ENCODE measurements around the gene ARHGAP15. TPM values are rescaled to one million over a fixed set of nuclear protein-coding genes. Genes with fewer than 3 reads are reported as not detected.

The ARHGAP15 gene
- total RNA-seq, 1 experiment from 2014 or later = not detected

DNA sequence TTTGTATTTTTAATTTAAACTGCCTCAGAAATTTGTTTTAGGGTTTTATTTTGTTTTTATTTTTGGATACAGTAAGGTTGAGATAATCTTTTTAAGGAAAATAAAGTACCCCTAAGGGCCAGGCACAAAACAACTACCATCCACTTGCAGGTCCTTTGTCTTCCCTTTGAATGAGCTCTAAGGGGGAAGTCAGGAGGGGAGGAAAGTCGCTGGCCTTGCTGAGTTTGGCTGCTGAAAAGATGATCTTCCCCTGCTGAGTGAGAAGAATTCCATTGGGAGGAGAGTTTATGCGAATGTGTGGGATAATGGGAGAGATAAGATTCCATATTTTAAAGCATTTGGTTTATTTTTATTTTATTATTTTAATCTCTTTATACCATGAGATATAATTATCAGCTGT is 100.7 kb downstream of the ARHGAP15 start:
- no peak for DNase-seq (ENCODE audit: low read depth in 1 of 2, low spot score in 2 of 2)
- H3K4me3 ChIP-seq = no peak overlapping the region
- H3K27ac ChIP-seq = no peak overlapping the region
- H3K27me3 ChIP-seq (replicated peaks) = no peaks in the 10 kb centered on the region
- no peaks in the 10 kb centered on the region for H3K9me3 ChIP-seq (replicated peaks)
- H3K36me3 ChIP-seq = no peaks in the 10 kb centered on the region
- H3K4me1 ChIP-seq (replicated peaks) = no peaks in the 10 kb centered on the region

DNA sequence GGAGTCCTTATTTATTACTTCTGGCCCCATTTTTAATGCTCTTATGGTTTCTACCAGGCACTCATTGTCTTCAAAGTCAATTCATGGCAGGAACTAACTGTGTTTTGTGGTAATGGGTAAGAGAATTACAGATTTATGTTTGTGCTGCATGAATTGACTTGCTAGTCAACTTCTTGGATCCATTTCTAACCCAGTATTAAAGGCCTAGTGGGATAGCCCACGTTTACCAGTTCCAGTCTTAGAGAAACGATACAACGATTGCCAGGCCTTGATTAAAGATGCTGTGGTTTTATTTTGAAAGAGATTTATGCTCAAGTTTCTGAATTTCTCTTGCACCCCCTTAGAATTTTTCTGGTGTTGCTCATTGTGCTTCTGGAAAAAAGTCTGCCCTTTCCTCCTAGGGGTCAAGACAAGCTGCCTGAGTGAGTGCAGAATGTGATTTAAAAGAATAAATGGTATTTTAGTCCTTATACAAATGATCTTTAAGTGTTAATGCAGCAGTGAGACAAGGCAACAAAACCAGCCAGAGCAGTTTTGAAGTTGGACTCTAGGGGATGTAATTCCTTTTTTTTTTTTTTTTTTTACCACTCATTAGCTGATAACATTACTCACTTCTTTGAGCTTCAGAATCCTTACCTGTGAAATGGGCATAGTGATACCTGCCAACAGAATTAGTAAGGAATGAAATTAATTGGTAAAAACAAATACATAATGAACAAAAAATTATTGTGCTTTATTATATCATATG is 101.5 kb downstream of the ARHGAP15 start:
- no peak overlapping the region for H3K27ac ChIP-seq
- no peaks in the 10 kb centered on the region for H3K9me3 ChIP-seq (replicated peaks)
- DNase-seq (ENCODE audit: low read depth in 1 of 2, low spot score in 2 of 2) = no peak
- no peaks in the 10 kb centered on the region for H3K36me3 ChIP-seq
- no peak overlapping the region for H3K4me3 ChIP-seq
- H3K4me1 ChIP-seq (replicated peaks) = no peaks in the 10 kb centered on the region
- H3K27me3 ChIP-seq (replicated peaks) = no peaks in the 10 kb centered on the region

DNA sequence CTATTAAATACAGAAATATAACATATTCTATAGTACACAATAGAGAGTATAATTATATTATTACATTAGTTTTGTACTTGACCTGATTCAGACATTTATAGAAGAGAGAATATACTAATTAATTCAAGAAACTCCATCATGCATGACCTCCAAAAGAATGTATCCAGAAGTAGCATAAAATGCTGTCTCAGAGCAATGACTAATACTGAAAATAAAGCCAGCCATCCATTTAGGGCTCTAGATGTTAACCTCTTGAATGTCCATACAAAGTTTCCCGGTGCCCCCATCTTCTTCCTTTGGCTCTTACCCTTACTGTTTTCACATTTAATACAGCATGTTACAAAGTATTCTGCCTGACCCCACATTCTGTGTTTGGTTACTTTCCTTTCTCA is 102.0 kb downstream of the ARHGAP15 start:
- Histone ChIP-seq H3K4me1 (replicated peaks) (no peaks in the 10 kb centered on the region), H3K27me3 (replicated peaks) (no peaks in the 10 kb centered on the region), H3K9me3 (replicated peaks) (no peaks in the 10 kb centered on the region), H3K4me3 (no peak overlapping the region), H3K27ac (no peak overlapping the region), H3K36me3 (no peaks in the 10 kb centered on the region)
- no peak for DNase-seq (ENCODE audit: low read depth in 1 of 2, low spot score in 2 of 2)

DNA sequence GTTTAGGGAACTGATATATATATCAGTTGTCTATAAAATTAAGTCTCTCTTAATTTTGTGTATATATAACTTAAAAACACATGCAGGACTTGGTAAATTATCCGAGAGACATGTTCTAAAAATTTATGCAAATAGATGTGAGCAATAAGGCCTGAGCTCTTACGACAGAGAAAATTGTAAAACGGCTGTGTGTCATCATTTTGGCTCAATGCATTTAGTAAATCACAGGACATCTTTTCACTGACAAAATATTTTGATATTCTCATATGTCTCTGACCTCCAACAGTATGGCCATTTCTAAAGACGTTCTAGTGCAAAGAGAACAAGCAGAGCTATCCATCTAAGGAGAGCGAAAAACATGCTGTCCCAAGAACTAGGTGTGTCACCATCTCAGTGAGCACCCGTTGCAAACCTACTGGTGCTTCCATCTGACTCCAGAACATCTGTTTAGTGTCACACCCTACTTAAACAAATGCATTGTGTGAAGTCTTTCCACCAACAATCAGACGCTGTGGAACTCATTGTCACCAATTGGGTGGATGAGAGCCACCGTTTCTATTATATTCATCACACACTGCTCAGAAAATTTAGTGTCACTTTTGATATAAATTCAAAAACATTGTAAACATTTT is 108.0 kb downstream of the ARHGAP15 start:
- Histone ChIP-seq H3K9me3 (replicated peaks) (no peaks in the 10 kb centered on the region), H3K27ac (no peak overlapping the region), H3K27me3 (replicated peaks) (no peaks in the 10 kb centered on the region), H3K4me3 (no peak overlapping the region), H3K4me1 (replicated peaks) (no peaks in the 10 kb centered on the region), H3K36me3 (no peaks in the 10 kb centered on the region)
- no peak for DNase-seq (ENCODE audit: low read depth in 1 of 2, low spot score in 2 of 2)

DNA sequence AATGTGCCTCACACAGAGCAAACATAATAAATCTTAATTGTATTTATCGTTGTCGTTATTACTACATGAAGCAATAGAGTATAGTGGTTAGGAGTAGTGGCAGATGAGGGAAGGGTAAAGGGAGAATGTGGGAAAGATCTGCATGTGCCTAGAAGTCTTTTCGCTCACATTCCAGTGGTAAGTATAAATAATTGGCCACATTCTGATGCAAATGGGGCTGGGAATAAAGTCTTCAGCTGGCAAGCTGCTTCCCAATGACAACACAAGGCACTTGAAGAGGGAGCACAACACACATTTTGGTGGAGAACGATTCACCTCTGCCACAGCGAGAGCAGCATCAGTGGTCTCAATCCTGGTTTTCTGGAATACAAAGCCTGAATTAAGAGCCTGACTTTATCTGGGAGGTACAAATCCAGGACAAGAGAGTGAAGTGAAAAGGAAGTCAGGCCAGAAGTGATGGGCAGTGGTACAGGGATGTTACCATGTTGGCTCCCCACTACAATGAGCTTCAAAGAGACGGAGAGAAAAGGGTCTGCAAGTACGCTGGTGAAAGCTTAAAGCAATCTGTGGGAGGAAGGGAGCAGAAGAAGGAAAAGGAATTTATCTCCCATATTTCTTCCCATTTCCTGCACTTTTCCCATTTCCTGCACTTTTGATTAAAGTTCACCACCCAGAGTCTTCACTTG is 112.3 kb downstream of the ARHGAP15 start:
- no peaks in the 10 kb centered on the region for H3K4me1 ChIP-seq (replicated peaks)
- H3K9me3 ChIP-seq (replicated peaks) = no peaks in the 10 kb centered on the region
- no peak overlapping the region for H3K27ac ChIP-seq
- DNase-seq (ENCODE audit: low read depth in 1 of 2, low spot score in 2 of 2) = no peak
- no peak overlapping the region for H3K4me3 ChIP-seq
- no peaks in the 10 kb centered on the region for H3K36me3 ChIP-seq
- H3K27me3 ChIP-seq (replicated peaks) = no peaks in the 10 kb centered on the region

DNA sequence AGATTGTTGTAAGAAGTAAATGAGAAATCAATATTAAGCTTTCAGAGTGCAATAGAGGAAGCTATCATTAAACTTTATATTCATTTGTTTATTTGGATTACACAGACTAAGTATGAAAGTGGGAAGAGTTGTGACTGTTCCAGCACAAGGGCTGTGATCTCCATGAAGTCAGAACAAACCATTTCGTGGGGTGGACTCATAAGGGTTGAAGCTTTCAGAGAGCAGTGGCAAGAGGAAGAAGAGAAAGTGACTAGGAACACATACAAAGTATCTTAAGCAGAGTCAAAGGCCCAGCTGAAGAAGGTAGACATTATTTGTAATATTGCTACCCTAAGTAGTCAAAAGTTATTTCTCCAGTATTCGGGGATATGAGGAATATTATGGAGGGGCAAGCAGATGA is 117.0 kb downstream of the ARHGAP15 start:
- Histone ChIP-seq H3K27ac (no peak overlapping the region), H3K36me3 (no peaks in the 10 kb centered on the region), H3K27me3 (replicated peaks) (no peaks in the 10 kb centered on the region), H3K9me3 (replicated peaks) (no peaks in the 10 kb centered on the region), H3K4me1 (replicated peaks) (no peaks in the 10 kb centered on the region), H3K4me3 (no peak overlapping the region)
- DNase-seq (ENCODE audit: low read depth in 1 of 2, low spot score in 2 of 2) = no peak

DNA sequence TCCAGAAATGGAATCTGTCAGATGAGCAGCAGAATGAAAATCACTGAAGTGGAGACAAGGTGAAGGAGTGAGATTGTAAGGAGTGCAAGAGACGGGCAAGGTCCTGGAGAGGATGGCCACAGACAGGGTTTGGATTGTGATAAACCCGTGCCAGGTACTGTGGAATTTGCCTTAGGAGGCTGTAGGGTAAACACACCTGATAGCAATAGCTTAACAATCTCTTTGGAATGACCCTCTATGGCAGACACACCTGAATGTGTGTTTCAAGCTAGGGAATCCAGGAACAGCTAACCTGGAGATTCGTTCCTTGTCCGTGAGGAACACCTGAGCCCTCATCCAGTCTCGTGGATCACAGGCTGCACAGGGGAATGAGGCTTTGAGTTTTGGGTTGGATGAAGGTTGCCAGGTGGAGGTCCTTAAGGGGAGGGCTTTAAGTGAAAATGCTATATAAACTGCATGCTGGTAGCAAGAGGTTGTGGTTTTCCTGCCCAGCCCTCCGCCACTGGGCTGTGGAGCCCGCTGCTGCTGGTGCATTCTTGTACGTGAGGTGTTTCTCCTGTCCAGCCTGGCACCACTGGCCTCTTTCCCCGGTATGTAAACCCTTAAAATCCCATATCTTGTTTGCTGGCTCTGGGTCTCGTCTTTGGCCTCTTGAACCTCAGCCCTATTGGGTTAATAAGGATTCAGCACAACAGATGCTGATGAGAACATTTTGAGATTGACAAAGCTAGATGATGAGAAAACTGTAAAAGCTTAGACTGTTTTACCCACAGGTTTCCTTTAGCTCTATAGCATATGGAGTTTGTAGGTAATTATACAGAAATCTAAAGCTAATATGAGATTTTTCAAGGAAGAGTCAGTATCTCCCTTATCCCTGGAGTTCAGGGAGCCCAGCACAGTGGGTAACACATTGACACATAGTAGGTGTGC is 117.9 kb downstream of the ARHGAP15 start:
- no peaks in the 10 kb centered on the region for H3K9me3 ChIP-seq (replicated peaks)
- H3K36me3 ChIP-seq = no peaks in the 10 kb centered on the region
- H3K4me3 ChIP-seq = no peak overlapping the region
- no peak overlapping the region for H3K27ac ChIP-seq
- no peaks in the 10 kb centered on the region for H3K27me3 ChIP-seq (replicated peaks)
- H3K4me1 ChIP-seq (replicated peaks) = no peaks in the 10 kb centered on the region
- DNase-seq (ENCODE audit: low read depth in 1 of 2, low spot score in 2 of 2) = no peak

DNA sequence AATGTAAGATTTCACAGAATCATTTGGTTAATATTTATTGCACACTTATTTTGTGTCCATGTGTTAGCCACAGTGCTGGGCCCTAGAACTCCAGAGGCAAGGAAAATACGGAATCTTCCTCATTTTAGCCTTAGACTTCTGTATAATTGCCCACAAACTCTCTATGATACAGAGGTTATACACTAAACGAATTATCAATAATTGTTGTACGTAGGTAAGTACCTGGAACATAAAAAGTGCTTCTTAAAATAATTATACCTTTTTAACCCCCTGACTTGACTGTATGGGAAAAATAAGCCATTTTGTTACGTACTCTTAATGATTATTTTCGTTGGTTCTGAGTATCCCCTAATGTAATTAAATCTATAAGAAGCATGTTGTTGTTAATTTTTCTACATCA is 119.4 kb downstream of the ARHGAP15 start:
- H3K4me3 ChIP-seq = no peak overlapping the region
- no peaks in the 10 kb centered on the region for H3K4me1 ChIP-seq (replicated peaks)
- H3K36me3 ChIP-seq = no peaks in the 10 kb centered on the region
- no peaks in the 10 kb centered on the region for H3K9me3 ChIP-seq (replicated peaks)
- no peak for DNase-seq (ENCODE audit: low read depth in 1 of 2, low spot score in 2 of 2)
- H3K27me3 ChIP-seq (replicated peaks) = no peaks in the 10 kb centered on the region
- H3K27ac ChIP-seq = no peak overlapping the region

DNA sequence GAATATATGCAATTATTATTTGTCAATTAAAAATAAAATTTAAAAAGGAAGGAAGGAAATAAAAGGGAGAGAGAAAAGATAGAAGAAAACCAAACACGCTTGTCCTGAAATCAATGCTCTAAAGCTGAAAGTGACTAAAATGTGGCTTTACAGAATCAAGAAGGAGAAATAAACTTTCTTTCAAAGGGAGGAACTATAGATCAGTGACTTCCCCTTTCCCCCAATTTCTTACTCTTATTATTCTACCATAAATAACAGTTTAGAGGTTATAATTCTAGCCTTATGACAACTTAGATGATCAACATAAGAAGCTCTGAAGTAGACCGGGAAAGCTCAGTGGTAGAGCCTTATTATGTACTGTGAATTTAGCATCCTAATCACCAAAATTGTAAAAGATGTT is 122.5 kb downstream of the ARHGAP15 start:
- H3K4me1 ChIP-seq (replicated peaks) = no peaks in the 10 kb centered on the region

DNA sequence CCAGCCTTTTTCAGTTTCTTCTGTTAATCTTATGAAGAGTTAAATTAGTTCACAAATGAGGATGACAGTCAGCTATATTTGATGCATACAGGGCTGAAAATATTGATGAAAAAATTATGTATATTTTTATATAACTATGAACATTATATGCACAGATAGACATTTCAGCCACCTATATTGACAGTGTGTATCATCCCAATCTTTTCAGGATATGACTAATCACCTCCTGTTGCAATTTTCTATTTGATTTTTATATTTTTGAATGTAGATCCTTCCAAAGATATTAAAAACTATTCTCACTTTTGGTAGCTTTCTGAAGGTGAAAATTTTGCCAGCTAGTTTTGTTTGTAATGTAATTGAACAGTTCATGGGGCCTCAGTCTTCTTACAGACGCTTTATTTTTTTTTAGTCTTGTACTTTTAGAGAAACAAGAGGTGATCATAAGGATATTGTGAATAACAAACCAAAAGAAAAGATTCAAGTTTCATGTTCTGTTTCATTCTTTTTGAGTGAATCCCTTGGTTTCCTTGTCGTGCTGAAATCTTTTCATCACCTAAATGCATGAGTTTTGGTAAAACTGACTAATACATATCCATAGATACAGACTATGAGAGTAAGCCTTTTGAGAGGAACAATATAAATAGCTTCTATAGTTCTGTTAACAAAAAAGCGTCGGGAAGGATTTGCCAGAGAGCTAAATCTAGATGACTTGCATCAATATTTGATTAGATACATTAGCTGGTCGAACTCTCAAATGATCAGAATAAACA is 123.1 kb downstream of the ARHGAP15 start:
- DNase-seq (ENCODE audit: low read depth in 1 of 2, low spot score in 2 of 2) = no peak

More for the DNA sequence above, 122.5 kb downstream of the ARHGAP15 start:
- H3K9me3 ChIP-seq (replicated peaks) = no peaks in the 10 kb centered on the region
- DNase-seq (ENCODE audit: low read depth in 1 of 2, low spot score in 2 of 2) = no peak
- no peak overlapping the region for H3K27ac ChIP-seq
- no peaks in the 10 kb centered on the region for H3K36me3 ChIP-seq
- no peaks in the 10 kb centered on the region for H3K27me3 ChIP-seq (replicated peaks)
- H3K4me3 ChIP-seq = no peak overlapping the region

DNA sequence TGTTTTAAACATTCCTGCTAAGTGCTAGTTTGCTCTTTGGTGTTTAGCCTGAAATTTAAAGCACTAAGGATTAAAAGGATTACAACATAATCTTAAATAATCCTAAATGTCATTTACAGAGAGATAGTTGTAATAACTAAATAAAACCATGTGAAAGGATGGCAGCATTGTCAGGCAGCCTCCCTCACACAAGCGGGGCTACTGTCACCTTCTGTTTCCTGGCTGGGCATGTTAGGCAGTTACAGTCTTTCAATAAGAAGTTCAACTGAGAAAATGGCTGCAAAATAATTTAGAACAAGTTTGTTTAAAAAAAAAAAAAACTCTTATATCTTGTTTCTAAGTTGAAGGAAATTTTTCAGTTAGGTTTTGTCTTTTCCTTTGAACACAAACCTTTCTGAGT is 124.9 kb downstream of the ARHGAP15 start:
- DNase-seq (ENCODE audit: low read depth in 1 of 2, low spot score in 2 of 2) = no peak
- Histone ChIP-seq H3K9me3 (replicated peaks) (no peaks in the 10 kb centered on the region), H3K27me3 (replicated peaks) (no peaks in the 10 kb centered on the region), H3K27ac (no peak overlapping the region), H3K4me1 (replicated peaks) (no peaks in the 10 kb centered on the region), H3K36me3 (no peaks in the 10 kb centered on the region), H3K4me3 (no peak overlapping the region)

More for the DNA sequence above, 123.1 kb downstream of the ARHGAP15 start:
- no peaks in the 10 kb centered on the region for H3K36me3 ChIP-seq
- H3K9me3 ChIP-seq (replicated peaks) = no peaks in the 10 kb centered on the region
- H3K27me3 ChIP-seq (replicated peaks) = no peaks in the 10 kb centered on the region
- H3K4me1 ChIP-seq (replicated peaks) = no peaks in the 10 kb centered on the region
- no peak overlapping the region for H3K4me3 ChIP-seq
- no peak overlapping the region for H3K27ac ChIP-seq

DNA sequence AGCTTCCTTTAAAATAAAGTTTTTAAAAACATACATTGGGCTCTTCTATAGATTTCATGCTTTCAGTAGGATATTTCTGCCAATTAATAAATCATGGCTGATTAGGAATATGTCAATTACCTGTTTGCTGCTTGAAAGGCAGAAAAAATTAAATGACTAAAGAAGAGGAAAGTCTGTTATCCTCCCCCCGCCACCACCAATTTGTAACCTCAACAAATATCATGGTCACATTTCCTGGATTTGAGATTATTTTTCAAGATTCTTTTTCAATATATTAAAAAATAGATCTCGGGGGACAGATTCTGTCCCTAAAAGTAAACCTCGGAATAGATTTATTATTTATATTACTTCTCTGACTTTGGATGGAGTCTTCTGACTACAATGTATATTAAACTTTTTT is 125.9 kb downstream of the ARHGAP15 start:
- Histone ChIP-seq H3K27ac (no peak overlapping the region), H3K36me3 (no peaks in the 10 kb centered on the region), H3K4me1 (replicated peaks) (no peaks in the 10 kb centered on the region), H3K4me3 (no peak overlapping the region), H3K9me3 (replicated peaks) (no peaks in the 10 kb centered on the region), H3K27me3 (replicated peaks) (no peaks in the 10 kb centered on the region)
- no peak for DNase-seq (ENCODE audit: low read depth in 1 of 2, low spot score in 2 of 2)

DNA sequence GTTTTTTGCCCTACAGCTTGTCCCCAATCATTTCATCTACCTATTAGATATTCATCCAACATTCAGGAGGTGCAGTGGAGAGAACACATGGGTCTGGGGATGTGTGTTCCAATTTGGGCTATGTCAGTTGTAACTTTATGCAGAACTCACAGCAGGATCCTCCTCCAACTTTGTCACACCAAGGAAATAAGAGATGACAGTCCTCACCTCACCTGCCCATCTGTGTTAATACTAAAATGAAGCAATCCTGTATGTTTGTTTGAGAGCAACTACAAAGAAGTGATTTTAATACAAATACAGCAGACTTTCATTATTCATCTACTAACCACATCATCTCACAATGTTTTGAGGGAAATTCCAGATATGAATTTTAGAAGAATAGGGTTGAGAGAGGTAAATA is 126.7 kb downstream of the ARHGAP15 start:
- no peak for DNase-seq (ENCODE audit: low read depth in 1 of 2, low spot score in 2 of 2)
- no peak overlapping the region for H3K27ac ChIP-seq
- H3K9me3 ChIP-seq (replicated peaks) = no peaks in the 10 kb centered on the region
- H3K27me3 ChIP-seq (replicated peaks) = no peaks in the 10 kb centered on the region
- no peaks in the 10 kb centered on the region for H3K4me1 ChIP-seq (replicated peaks)
- H3K36me3 ChIP-seq = no peaks in the 10 kb centered on the region
- H3K4me3 ChIP-seq = no peak overlapping the region
